Choroid plexus epithelial cell (primary cell): ENCODE data around the gene ITPR1.

Experiments used
- DNase-seq: peaks from one replicate; pipeline ENCODE4 v3.0.0-alpha.2; 2010; ENCODE audit warnings: low read depth
- H3K4me3 ChIP-seq: 2 replicates; pipeline ENCODE4 v1.5.1; 2011; ENCODE audit warnings: low read depth, mild to moderate bottlenecking, control low read depth, low read length, moderate library complexity
- CTCF ChIP-seq: conservative IDR thresholded peaks from 2 replicates; pipeline ENCODE4 v1.5.1; 2011; ENCODE audit warnings: low read depth, mild to moderate bottlenecking, control low read depth, inconsistent platforms, low read length, moderate library complexity

Gene ITPR1

DNA sequence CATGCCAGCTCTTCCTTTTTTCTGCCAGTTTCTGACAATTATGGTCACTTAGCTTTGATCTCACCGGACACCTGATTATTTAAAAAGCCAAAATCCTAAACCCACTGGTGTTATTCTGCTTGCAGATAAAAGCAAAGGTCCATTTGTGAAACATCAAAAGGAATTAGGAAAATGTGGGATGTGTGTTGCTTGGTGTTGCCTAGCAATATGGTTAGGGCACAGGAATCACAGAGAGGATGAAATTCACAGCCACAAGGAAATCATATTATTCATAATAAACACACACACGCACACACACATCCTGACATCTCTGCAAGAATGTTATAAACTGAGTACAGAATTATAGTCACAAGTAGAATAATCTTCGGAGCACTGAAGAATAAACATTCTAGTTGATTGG, 396.7 kb downstream of the ITPR1 start:
- H3K4me3 ChIP-seq, result no peak overlapping the region
- TF ChIP-seq CTCF, result no peak
- peak; percentile 54 for DNase-seq

GRCh38 chr3:4894891-4895530, 401.9 kb downstream of the ITPR1 start:
- no peak overlapping the region for H3K4me3 ChIP-seq
- TF ChIP-seq CTCF, result no peak
- peak; percentile 60 for DNase-seq

GRCh38 chr3:4895838-4896237, 402.7 kb downstream of the ITPR1 start:
- TF ChIP-seq CTCF, result no peak
- peak; percentile 33 for DNase-seq
- no peak overlapping the region for H3K4me3 ChIP-seq
